Fibroblast of skin of abdomen (primary cell): ENCODE measurements around the gene C20orf144.
A peak's percentile ranks its signal among the peaks of the same experiment; 100 is the strongest.

Source experiments
- DNase-seq: peaks from one replicate; pipeline ENCODE4 v3.0.0-alpha.2; 2013

C20orf144 gene

GRCh38 chr20:33650111-33650752 lies 11.9 kb upstream of the C20orf144 start:
- DNase-seq = no peak

DNA sequence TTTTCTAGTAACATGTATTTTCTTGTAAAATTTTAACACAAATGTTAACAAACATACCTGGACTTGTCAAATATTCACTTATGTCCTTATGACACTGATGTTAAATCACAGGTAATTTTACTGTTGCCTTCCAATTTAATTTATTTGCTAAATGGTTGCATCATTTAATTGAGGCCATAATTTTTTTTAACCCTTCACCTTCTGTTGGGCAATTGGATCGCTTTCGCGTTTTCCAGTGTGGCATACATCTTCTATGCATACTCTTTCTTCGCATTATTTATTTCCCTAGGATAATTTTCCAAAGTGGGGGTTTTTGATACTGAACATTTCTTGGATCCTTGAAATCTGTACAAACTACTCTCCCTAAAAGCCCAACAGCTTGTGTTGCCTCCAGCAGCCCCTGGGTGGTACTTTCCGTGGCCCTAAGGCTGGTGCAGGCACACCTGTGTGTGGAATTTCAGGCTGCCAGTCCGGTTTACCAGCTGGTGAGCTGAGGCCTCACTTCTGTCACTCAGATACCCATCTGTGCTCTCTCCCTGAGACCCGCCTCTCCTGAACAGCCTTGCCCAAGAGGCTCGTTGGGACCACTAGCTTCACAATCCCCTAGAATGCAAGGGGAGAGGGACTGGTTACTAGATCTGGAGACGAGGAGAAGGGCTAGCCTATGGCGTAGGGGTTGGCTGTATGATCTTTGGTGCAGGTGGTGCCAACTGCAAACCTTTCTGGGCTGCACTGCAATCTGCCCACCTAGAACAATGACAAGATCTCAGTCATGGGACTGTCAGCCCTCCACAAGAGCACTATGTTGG lies 11.2 kb upstream of the C20orf144 start:
- DNase-seq = no peak

- no peak for DNase-seq
Observed at GRCh38 chr20:33651562-33652048, 10.5 kb upstream of the C20orf144 start.

GRCh38 chr20:33653218-33653899 lies 8.8 kb upstream of the C20orf144 start:
- peak; percentile 52 for DNase-seq

DNA sequence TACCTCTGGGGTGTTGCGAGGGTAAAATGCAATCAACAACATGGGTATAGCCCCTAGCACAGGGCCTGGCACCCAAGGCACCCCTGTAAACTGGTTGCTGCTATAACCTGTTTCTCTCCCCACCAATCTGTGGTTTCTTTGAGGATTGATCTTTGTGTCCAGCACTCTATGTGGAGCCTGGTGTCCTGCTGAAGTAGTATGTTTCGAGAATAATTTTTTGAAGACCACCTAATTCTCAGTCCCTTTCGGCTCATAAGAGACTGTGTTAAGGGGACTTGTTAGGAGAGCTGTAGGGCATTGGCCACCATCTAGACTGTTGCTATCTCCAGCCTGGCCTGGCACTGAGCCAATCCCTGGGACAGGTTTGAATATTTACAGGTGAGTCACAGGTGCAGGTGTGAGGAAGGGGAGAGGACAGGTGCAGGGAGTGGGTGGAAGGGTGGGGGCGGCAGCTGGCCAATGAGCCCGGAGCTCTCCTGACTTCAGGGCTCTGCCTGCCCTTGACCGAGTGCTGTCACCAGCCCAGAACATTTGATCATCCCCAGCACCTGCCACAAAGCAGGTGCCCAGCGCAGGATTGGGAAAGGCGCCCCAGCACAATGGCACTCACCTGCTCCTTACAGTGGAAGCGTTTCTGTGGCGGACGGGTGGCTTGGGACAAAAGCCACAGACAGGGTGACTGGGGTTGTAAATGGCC lies 8.1 kb upstream of the C20orf144 start:
- no peak for DNase-seq

DNA sequence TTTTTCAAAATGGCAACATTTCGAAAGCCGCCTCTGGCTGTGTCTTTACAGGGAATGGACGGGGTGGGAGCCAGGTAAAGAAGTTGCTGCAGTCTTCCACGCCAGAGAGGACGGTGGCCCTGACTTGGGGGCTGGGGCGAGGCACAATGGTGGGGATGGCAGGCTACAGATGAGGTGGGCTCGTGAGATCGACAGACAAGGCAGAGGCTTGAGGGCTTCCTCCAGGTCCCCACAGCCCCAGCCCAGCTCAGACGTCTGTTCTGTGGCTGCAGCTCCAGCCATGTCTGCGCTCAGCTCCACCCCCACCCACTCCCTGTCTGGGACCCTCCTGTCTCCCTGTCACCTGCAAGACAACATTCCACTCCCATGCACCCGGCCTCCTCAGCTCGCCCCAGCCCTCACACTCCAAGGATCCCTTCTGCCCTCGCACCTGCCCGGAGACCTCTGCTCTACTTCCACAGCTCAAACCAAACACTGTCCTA lies 7.4 kb upstream of the C20orf144 start:
- no peak for DNase-seq

DNA sequence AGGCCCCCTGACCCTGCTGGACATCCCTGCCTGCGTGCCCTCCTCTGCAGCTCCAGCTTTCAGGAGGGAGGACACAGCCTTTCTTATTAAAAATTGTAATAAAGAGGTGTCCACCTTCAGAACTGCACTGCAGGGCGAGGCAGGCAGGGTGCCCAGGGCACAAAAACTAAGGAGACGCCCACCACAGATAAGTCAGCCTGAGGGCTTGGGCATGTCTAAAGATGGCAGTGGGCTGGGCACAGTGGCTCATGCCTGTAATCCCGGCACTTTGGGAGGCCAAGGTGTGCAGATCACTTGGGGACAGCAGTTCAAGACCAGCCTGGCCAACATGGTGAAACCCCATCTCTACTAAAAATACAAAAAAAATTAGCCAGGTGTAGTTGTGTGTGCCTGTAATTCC lies 7.0 kb upstream of the C20orf144 start:
- DNase-seq = no peak

DNA sequence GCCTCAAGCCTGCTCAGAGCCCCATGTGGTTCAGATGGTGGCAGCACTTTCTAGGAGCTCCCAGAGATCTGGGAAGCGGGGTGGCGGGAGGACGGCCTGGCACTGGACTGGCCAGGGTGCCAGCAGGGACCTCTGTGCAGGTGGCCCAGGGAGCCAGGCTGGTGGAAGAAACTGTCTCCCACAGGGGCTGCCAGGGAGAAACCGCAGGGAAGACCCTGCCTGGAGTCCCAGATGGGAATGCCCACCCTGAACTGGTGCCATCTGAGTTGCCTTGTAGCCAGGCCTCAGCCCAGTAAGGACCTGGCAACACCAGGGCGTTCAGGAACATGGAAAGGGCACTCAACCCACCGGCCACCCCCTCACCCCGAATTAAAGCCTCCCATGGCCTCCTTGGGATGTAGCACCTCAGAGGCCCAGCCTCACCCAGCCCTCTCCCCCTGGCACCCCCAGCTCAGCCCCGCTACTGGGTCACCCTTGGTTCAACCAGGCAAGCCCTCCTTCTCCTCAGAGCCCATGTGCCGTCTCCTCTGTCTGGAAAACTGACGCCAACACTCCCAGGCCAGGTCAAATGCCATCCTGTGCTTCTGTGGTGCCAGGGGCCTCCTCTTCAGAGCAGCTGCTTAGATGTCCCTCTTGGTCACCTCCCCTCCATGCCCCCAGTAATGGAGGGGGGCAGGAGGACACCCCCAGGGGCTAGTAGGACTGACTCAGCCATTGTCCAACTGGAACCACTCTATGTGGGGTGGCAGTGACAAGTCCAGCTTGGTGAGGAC lies 5.9 kb upstream of the C20orf144 start:
- DNase-seq = no peak

DNA sequence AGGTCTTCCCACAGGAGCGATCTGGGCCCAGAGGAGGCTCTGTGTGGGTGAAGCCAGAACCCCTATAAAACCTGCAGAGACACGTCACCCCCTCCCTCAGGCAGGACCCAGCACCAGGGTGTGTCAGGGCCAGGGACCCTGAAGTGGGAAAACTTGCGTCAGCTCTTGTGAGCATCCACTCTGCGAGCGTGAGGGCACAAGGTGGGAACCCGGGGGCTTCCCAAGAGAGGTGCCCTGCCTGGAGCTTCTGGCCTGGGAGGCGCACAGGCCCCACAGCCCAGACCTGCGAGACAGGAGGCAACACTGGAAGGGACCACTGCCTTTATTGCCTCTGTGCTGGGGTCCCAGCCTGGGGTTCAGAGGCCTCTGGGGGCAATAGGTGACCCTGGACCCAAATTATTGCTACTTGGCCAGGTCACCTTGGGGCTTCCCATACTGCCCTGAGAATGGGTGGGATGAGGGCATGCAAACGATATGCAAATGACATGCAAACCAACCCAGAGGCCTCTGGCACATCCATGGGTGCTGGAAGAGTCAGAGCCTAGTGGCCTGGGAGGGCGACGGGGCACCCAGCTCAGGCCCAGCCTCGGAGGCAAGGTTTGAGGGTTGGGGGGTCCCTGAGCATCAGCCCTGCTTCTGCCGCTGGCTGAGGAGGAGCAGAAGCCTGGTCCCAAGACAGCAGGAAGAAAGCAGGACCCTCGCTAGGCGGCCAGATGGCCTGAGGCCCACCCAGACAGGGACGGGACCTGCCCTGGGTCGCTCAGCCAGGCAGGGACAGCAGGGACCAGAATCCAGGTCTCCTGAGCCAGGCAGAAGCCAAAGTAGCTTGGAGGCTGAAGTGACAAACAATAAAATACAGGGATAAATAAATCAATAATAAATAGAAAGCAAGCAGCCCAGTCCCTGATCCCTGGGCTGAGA lies 5.1 kb upstream of the C20orf144 start:
- no peak for DNase-seq

DNA sequence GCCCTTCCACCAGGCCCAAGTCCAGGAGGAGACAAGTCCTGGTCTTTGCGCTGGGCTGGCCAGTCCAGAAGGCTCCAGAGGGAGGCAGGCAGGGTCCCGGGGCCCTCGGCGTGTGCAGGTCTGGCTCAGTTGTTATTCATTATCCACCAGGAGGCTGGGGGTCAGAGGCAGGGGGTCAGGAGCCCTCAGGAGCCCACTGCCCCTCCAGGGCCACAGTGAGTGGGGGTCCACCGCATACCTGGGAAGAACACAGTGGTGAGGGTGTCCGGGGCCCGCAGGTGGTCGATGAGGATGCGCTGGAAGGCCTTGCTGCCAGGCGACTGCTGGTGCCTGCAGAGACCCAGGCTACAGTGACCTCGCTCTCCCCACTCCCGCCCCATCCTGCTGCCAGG lies 4.4 kb upstream of the C20orf144 start:
- no peak for DNase-seq

GRCh38 chr20:33658510-33658909 lies 3.6 kb upstream of the C20orf144 start:
- DNase-seq = no peak

DNA sequence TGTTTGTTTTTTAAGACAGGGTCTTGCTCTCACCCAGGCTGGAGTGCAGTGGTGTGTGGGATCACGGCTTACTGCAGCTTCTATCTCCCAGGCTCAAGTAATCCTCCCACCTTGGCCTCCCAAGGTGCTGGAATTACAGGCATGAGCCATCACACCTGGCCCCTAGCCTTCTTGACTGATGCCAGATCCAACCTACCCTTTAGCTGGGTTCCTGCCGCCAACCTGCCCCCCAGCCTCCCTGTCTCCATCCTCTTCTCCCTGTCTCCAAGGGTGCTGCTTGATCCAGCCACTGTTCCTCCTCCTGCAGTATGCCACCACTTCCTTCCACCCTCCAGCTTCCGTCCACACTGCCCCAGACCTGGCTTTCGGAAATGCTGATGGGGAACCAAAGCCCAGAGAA lies 3.2 kb upstream of the C20orf144 start:
- DNase-seq = no peak

DNA sequence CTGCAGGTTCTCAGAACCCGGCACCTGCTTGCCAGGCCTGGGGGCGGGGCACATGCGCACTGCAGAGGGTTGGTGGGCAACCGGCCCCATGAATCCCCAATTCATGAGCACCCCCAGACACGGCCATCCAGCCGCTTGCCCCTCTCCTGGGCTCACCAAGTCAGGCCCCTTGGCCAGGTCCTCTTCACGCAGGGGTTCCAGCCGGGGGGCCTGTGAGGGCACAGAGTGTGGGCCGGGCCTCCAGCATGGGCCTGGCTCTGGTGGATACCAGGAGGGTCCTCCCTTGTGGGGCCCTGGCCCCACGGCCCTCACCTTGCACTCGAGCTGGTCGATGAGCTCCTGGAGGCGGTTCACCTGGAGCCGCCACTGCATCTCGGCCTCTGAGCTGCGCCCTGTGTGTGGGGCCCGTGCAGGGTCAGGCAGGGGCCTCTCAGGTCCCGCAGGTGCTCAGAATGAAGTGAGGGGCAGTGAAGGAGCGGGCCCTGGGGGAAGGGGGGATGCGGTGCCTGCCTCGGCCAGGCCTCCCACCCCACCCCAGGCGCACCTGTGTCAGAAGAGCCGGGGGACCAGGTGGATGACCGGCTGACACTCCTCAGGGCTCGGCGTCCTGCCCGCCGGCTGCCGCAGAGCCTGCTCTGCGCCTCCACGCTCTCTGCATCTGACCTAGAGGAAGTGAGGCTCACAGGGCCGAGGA lies 2.6 kb upstream of the C20orf144 start:
- DNase-seq = no peak

DNA sequence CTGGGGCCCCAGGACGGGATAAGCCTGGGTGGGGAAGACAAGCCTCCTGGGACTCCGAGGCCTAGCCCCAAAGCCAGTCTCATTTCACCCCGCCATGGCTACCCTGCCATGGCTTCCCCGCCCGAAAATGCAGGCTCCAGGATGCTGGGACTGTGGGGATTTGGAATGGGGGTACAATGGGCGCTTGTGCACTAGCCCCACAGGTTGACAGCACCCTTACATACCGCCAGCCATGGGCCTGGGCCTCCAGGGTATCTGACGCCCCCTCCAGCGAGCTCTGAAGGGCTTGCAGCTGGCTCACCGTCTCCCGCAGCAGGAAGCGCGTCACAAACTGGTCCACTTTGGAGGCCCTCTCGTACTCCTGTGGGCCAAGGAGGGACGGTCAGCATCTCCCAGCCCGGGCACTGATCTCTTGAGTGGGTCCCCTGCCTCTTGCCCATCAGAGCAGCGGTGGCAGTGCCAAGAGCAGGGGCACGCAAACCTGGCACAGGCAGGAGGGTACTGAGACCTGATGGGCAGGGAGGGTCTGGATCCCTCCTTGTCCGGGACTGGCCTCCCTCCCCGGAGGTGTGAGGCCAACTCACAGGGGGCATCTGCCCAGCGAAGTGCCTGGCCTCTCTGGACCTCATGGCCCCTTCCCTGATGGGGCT lies 2.0 kb upstream of the C20orf144 start:
- DNase-seq = no peak

- DNase-seq = no peak
Observed at GRCh38 chr20:33660685-33661058, 1.5 kb upstream of the C20orf144 start.

- peak; percentile 74 for DNase-seq
Observed at GRCh38 chr20:33663161-33664084, 1.3 kb downstream of the C20orf144 start.

GRCh38 chr20:33664085-33664761 lies 2.1 kb downstream of the C20orf144 start:
- DNase-seq = no peak

- no peak for DNase-seq
Observed at GRCh38 chr20:33664762-33665144, 2.6 kb downstream of the C20orf144 start.
